M059J (cell line): Measurements from ENCODE around the gene INSYN2B. TPM values are rescaled to one million over a fixed set of nuclear protein-coding genes. Genes with fewer than 3 reads are reported as not detected.

ENCODE experiments used
- DNase-seq: peaks from one replicate; pipeline ENCODE4 v3.0.0-alpha.2; 2012; ENCODE audit warnings: low read depth
- total RNA-seq: library from RNA; depleted of rRNA; stranded (reverse); fragments of >200 nt; shearing (Covaris generic); gene quantifications from 2 replicates; pipeline ENCODE4 v1.2.3, GENCODE V29; 2014

INSYN2B gene
- total RNA-seq, 1 experiment from 2014 or later, result 47.0 TPM

DNA sequence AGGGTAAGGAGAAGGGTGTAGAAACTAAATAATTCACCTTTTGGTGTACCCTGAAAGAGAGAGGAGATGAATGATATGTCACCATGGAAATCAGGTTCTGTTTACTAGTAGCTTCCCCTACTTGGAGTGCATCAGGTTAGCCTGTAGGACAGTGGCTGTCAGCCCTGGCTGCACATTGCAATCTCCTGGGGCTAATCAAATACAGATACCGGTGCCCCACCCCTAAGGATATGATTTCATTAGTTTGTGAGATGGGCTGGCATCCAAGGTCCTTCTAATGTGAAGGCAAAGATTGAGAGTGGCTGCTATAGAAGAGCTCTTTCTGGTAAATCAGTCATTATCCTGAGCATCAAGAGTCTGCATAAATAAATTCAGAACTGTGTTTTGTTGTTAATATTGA, 47.2 kb downstream of the INSYN2B start:
- no peak for DNase-seq

DNA sequence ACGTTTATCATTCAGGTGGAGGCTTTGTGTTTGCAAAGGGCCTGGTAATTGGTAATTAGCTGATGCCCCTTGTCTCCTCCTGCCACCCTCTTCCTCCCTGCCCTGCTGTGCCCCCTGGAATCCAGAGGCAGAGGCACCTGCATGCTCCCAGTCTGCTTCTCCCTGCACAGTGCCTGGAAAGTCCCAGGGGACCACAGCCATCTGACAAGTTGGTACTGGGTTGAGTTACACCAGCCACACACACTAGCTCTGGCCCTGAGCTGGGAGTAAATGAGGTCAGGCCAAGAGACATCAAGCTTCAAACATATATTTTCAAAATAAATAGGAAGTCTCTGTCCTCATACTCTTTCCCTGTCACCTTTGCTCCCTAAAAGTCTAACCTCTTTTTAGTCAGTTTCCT, 56.3 kb downstream of the INSYN2B start:
- no peak for DNase-seq

DNA sequence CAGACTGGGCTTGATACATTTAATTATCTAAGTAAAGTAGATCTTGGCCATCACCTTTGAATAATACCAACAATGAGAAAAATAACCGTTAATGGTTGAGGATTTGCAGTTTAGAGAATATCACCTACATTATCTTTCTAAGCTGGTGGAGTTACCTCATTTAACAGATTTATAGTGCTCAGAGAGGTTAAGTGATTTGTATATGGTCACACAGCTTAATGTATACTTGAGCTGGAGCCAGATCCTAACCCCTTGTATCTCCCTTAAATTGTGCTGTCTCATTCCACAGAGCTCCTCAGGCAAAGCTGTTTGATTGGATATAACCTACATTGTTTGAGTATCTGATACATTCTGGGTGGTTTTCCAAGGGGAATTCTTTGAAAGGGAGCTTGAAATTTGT, 57.8 kb downstream of the INSYN2B start:
- no peak for DNase-seq

DNA sequence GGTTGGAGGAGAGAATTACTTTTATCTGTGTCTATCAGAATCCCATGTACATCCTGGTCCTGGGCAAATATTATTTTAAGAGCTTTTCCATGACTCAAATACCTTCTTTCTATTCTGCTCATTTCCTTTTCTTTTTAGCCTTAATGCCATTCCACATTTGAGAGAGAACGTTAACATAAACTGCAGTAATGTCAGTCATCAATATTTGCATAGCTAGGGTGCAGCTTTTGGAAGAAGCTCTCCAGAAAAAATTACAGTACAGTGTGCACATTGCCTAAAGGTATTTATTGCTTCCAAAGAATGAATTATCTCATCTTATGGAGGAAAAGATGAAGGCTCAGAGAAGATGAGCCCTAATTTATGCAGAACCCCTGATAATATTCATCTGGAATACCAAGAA, 58.3 kb downstream of the INSYN2B start:
- no peak for DNase-seq

DNA sequence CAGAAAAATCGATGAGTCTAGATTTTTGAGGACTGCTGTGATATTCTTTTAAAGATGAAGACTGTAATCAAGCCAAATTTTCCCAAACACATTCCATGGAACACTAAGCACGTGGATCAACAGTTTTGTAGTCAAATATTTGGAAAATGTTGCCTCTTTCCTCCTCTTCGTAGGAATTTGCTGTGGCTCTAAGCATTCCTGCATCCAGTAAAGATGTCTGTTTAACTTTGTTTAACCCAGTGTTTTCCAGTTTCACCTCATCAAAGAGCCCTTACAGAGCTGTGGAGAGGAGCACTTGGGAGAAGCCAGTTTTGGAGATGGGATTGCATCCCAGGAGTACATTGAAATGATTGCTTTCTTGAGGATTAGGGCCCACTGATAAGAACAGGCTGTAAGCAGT, 58.9 kb downstream of the INSYN2B start:
- no peak for DNase-seq

DNA sequence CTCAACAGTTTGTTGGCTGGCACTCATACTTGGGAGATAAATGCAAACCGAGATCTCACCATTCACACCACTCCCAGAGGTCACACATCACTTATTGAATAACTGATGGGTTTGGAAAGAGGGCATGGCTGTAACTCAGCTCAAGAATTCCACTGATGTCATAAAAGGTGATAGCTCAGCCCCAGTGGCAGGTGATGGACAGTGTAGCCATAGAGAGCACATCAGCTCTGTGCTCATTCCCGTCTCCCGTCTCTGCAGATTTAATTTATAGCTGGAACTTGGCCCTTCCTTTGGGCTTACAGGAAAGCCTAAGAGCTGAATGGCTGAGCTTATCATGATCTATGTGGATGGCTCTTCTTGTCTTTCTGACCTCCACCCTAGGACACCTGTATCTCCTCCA, 59.8 kb downstream of the INSYN2B start:
- DNase-seq, result no peak

DNA sequence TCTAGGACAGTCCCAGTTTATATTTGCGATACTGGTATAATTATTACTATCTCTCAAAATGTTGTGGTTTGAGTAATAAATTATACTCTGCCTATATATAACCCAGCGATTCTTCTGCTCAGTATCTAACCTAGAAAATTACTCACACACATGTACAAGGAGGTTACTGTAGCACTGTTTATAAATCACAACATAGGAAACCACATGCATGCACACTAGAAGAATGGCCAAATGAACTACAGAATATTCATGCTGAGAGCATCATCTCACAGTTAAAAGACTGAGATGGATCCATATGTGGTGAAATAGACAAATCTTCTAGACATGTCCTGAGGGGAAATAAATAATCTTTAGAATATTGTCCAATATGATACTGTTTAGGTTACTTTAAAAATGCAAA, 62.1 kb downstream of the INSYN2B start:
- no peak for DNase-seq

DNA sequence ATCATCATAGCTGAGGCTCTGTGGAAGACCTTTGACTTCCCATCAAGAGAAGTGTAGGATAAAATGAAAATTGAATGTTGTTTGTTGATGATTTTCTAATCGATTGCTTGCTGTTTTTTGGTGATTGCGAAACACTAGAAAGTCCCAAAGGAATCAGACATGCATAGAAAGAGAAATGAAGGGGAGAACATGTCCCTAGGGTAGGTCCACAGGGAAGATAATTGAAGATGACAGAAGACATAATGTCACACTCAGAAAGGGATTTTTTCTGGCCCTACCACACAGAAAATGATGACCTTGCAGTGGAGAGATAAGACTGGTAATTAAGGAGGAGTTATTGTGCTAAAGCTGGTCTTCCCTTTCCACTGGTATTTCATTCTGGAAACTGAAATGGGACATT, 62.8 kb downstream of the INSYN2B start:
- no peak for DNase-seq

DNA sequence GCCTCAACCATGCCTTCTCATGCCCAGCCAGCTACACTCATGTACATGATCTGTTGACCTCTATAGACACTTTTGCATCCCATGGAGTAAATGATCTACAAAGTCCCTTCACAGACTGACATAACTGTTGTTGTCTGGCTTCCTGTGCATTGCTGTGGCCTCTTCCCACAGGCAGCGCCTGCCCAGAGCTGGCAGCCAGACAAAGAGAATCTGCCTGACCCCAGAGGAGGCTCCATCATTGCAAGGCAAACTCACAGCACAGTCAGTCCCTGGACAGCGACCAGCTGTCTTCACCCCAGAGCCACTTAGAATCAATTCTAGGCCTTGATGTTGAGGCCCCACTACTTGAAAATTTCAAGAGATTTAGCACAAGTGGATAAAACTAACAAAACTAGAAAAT, 65.5 kb downstream of the INSYN2B start:
- DNase-seq, result peak; percentile 54

DNA sequence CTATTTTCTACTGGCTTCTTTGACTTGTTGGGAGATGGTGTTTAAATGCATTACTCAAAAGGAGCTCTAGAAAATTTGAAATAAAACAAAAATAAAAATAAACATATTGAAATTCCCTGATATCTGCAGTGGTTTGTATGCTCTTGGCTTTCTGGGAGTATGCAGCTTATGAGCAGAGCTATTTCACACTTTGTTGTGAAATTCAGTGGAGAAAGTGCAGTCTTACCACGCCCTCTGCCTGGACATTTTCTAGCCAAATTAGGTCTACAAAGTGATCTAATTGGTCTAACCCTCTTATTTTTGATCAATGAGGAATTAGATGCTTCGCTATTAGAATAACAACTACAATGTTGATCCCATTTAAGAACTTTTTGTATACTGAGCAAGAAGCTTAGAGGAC, 66.8 kb downstream of the INSYN2B start:
- no peak for DNase-seq

DNA sequence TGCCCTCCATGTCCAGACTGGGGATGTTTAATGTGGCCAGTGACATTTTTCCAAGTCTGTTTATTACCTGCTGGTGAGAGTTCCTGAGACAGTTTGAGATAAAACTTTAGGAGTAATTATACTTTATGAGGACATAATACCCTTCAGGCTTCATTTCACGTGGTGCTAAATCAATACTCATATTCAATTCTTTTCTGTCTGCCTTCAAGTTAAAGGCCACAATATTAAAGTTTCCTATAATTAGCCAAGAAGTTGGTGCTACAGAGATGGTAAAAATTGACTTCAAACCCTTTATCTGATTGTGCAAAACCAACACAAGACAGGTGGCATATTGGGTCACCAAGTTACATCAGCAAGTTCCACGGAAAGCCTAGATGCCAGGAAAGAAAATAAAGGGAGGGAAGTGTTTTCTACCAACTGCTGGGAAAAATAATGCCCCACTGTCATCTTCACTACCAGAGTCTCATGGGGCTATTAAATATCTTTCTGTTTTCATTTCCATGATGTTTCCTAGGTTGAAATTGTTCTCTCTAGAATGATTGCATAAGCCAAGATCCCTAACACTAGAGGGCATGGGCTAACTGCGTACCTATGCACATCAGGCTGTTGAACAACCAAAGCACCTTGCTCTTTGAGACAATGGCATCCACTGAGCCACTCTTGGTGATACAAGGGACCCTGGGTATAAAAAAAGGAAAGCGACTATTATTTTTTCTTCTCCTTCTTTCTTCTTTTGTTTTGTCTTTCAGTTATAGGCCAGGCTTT, 68.7 kb downstream of the INSYN2B start:
- no peak for DNase-seq

DNA sequence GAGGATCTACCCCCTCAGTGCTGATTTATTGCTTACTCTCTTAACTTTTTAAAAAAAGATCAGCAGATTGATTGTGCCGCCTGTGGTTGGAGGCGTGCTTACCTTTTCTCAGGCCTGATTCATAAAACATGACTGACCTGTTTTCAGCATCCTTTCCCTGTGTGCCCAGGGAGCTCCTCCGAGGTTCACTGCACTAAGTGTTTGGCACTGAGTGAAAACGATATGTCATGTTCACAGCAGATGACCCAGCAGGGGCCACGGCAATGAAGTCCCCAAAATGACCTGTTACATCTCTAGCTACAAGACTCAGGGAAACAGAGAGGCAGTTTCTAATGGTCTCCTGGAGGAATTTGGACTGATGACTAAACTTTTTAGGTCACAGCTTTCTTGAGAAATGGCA, 69.9 kb downstream of the INSYN2B start:
- no peak for DNase-seq

DNA sequence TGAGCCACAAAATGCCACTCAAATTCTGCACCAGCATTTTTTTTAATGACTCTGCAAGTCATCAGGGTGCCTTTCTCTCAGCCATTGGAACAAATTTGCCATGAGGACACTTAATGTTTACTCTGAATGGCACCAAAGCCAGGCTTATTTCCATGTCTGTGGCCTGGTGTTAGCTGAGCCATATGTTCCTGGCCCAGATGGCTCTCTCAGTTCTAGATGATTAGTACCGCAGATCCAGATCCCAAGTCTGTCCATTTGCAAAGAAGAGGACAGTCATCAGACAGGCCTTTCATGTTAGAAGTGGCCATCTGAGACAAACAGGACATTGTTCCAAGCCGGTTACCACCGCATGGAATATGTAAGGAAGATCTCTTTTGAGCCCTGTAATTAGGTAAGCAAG, 70.3 kb downstream of the INSYN2B start:
- no peak for DNase-seq

DNA sequence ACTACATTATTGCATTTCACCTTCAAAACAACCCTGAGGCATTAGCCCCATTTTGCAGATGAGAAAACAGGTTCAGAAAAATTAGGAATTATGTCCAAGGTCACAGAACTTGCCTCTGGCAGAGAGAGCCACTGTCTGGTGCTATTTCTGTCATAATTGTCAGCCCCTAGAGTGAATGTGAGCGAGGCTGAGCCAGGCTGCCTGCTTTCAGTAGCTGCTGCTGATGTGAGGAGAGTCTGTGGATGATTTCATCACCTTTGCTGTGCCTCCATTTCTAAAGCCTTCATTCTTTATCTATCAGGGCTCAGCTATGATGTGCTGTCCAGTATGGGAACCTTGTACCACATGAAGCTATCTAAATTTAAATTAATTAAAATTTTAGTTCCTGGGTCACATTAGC, 71.4 kb downstream of the INSYN2B start:
- DNase-seq, result no peak

DNA sequence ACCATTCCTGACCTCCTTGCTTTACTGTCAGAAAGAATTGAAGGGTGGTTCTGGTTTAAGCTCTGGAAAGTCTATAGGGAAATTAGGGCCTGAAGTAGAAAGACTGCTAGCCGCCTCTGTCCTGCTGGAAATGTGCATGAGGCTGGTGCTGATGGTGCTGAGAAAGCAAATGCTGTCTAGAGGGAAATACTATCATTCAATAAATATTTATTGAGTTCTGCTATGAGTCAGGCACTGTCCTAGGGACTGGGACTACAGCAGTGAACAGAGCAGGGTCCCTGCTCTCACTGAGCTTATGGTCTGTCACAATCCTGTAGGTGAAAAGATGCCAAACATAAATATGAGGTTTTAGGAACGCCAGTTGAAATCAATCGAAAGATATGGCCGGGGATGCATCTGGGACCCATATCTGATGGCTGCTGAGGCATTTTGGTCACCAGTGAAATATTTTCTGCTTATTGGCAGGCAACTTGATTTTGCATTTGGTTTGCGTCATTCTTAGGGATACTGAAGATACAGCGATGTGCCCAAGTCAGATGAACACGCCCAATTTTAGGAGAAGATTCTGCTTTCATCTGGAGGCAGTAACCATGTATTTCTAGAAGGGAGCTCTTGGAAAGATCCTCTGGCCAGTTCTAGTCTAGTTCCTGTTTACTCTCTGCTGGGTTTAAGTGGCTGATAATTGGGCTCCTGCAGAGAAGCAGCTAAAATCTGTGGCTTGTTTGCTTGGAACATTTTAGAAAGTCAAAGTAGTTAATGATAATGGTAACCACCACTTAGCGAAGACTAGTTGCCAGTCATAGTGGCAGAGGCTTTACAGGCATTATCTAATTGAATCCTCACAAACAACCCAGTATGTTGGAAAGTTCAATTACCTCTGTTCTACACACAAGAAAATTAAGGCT, 73.3 kb downstream of the INSYN2B start:
- no peak for DNase-seq

DNA sequence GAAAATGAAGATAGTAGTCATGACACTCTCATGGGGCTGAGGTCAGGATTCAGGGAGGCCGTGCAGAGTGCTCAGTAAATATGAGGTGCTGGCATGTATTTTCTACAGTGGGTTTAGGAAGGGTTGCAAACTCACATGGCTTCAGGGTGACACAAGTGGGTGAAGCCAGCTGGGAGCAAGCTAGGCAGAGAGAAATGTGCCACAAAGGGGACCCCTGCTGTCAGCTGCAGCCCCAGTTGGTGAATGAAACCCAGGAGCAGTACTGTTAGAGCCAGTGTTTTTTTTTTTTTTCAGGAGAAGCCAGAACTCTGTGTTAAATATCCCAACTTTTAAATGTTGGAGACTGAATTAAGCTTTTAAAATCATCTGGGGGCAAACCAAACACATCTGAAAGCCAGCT, 75.3 kb downstream of the INSYN2B start:
- DNase-seq, result no peak

DNA sequence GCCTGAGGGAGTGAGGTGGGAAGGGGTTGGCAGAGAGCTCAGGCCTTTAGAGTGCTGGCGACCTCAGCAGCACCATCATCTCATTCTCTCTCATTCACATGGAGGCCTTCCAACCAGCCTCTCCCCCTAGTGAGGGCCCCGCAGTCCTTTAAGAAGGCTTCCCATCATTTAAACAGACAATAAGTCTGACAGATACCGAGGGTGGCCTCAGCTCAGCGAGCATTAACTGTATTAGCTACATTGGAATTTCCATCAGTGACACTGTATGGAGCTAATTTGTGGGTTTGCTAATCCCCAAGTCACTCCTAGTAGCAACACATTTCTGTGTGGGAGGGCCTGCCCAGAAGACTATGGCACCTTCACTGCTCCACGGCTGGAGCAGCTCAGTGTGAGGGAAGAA, 75.8 kb downstream of the INSYN2B start:
- no peak for DNase-seq

DNA sequence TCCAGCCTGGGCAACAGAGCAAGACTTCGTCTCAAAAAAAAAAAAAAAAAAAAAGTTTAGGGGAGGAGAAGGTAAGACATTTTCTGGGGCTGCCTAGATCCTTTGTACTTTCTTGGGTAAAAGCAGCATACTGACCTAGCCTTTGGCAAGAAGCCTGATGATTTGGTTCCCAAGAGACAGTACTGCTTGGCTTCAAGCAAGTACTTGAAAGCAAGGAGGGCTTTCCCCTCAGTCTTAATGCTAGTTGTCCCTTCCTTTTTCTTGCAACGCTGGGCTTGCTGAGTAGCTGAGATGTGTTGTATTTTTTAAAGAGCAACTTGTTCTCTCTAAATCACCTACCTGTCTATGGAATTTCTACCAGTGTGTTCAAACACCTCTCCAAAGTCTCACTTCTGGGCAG, 76.2 kb downstream of the INSYN2B start:
- DNase-seq, result peak; percentile 31

DNA sequence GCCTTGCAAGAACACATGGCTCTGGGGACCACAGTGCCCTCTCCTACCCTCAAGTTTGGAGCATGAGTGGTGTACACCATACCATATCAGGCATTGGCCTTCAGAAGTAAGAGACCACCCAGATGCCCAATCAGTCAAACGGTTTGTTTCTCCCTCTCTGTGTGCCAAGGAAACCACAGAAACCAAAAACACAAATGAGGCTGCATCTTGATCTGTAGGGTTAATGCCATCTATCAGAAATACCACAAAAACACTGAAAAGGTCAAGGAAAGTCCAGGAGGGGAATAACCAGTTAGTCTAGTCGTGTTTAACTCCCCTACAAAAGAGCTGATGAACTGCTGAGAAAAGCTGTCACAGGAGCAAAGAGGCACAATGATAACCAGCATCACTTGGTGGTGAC, 78.4 kb downstream of the INSYN2B start:
- DNase-seq, result no peak

DNA sequence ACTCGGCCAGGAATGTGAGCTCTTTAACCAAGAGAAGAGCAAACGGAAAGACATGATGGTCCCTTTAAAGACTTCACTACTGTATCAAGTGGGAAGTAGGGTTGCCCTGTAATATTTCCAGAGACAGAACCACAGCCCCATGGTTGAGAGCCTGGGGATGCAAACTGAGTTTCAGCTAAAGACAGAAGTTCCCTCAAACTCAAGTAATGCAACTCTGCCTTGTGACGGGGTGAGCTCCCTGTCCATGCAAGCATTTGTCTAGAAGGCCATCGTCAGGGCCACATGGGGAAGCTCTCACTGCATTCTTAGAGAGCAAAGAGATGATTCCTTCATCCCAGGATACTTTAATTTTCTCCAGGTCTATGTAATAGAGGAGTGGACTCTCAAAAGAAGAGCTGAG, 82.8 kb downstream of the INSYN2B start:
- no peak for DNase-seq

DNA sequence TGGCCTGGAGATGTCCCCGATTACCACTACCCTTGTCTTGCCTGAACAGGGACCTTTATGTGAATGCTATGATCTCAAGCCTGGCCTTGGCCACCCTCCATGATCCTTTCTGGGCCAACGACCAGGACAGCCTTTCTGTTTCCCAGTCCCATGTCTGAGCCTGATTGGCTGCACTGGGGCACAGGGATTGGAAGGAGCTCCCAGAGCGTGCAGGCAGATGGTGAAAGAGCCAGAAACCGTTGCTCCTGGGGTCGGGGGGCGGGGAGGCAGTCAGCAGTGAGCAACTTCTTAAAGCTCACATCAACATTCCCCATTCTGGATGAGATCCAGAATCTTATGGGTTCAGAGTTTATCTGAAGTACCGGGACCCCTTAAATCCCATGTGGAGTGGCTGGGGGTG, 84.4 kb downstream of the INSYN2B start:
- DNase-seq, result no peak

DNA sequence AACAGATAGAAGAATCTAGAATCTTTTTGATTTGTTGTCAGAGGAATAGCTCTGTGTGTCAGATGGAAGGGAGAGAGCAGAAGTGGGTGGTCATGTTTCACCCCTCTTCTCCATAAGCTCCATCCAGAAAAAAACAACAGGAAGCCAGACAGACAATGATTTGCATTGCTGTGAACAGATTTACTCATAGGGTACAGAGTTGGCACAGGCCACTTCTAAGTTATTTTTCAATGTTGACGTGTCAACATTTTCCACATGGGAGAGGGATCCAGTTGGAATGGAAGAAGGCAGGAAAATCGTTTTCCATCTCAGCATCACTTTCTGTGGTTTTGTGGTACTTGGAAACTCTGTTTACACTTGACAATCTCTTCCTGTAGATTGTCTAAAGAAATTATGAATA, 86.7 kb downstream of the INSYN2B start:
- DNase-seq, result peak; percentile 71

DNA sequence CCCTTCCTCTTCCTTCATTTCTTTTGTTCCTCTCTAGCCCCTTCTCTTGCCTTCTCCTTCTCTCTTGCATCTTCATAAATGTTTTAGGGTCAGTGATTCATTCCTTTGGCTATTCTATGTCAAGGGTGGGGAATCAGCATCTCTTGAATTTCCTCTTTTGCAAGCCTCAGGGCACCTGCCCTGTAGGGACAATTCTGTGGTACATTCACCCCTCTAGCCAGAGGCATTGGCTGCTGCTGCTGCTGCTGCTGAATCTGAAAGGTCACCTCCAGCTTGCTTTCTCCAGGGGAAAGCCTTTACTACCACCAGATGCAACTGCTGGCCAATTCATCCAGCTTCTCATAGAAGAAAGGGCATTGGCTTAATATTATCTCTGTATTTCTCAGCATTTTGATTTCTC, 87.3 kb downstream of the INSYN2B start:
- DNase-seq, result peak; percentile 74
